SJCRH30 (cell line): ENCODE results near the gene DNAJC28. TPM values are rescaled to one million over a fixed set of nuclear protein-coding genes. Genes with fewer than 3 reads are reported as not detected.
A peak's percentile ranks its signal among the peaks of the same experiment; 100 is the strongest.
"Not testable (repeated sequence)": the region's sequence is repeated elsewhere in the genome, so short reads cannot be mapped to it uniquely, and the experiment has no call there.

Experiments
- DNase-seq, 2 experiments: peaks; one replicate each; pipeline ENCODE4 v3.0.0-alpha.2; 2015 to 2020
- H3K27ac ChIP-seq: fragments of 250-450 bp; sonication (Bioruptor Pico); 2 replicates; pipeline ENCODE4 v1.5.1; 2020; ENCODE audit warnings: mild to moderate bottlenecking, moderate library complexity
- H3K27me3 ChIP-seq: fragments of 250-450 bp; sonication (Bioruptor Pico); 2 replicates; pipeline ENCODE4 v1.5.1; 2020; ENCODE audit warnings: mild to moderate bottlenecking, moderate library complexity
- H3K36me3 ChIP-seq: fragments of 250-450 bp; sonication (Bioruptor Pico); 2 replicates; pipeline ENCODE4 v1.5.1; 2020; ENCODE audit warnings: mild to moderate bottlenecking, moderate library complexity
- H3K4me1 ChIP-seq: fragments of 250-450 bp; sonication (Bioruptor Pico); 2 replicates; pipeline ENCODE4 v1.5.1; 2020; ENCODE audit warnings: mild to moderate bottlenecking, moderate library complexity
- H3K4me3 ChIP-seq: fragments of 250-450 bp; sonication (Bioruptor Pico); 2 replicates; pipeline ENCODE4 v1.5.1; 2020; ENCODE audit warnings: mild to moderate bottlenecking, moderate library complexity
- H3K9me3 ChIP-seq: fragments of 250-450 bp; sonication (Bioruptor Pico); replicated peaks from 2 replicates; pipeline ENCODE4 v1.5.1; 2020; ENCODE audit warnings: mild to moderate bottlenecking, moderate library complexity
- total RNA-seq: library from RNA; depleted of rRNA; stranded (reverse); fragments of >200 nt; shearing (Covaris generic); gene quantifications from 2 replicates; pipeline ENCODE4 v1.2.3, GENCODE V29; 2014; rRNA removed

The DNAJC28 gene, protein sequence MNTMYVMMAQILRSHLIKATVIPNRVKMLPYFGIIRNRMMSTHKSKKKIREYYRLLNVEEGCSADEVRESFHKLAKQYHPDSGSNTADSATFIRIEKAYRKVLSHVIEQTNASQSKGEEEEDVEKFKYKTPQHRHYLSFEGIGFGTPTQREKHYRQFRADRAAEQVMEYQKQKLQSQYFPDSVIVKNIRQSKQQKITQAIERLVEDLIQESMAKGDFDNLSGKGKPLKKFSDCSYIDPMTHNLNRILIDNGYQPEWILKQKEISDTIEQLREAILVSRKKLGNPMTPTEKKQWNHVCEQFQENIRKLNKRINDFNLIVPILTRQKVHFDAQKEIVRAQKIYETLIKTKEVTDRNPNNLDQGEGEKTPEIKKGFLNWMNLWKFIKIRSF
- total RNA-seq: 1.6 and 2.0 TPM in 2 replicates

DNA sequence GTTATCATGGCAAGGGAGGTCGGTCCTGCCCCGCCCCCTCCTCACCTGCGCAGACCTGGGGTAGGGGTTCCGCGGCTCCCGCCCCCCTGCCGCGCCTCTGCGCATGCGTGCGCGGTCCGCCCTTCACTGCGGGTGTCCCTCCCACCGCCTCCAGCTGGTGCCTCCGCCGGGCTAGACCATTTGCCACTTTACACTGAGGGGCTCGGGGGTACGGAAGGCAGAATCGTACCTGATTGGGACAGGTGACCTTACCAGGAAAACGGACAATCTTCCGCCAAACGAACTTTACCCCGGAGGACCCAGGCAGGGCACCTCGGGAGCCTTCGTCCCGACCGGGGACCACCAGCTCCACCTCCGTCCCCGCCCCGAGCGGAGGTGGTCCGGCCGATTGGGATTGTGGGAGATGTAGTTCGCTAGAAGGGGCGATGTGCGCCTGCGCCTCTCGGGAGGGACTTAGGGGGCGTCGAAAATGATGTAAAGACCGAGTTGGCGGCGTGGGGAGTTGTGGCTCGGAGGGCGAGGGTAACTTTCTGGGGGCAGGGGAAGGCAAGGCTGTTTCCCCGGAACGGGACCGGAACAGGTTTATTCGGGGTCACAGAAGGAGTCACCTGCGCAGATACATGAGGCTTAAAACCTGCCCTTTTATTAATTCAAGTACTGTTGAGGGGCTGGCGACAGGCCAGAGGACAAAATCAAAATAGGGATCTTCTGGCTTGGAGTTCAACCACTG, at the start of gene DNAJC28:
TSS of gene DNAJC28 (minus strand) at position 344 of the 730 bp plus-strand sequence. CDS start 2,323 bp downstream, outside the sequence.
- no peaks in the 10 kb centered on the region for H3K9me3 ChIP-seq
- peak within 1 kb of the TSS; percentile 94 for H3K4me3 ChIP-seq
- H3K36me3 ChIP-seq: no peaks in the 10 kb centered on the region
- H3K27ac ChIP-seq: peak within 1 kb of the TSS; percentile 45
- H3K4me1 ChIP-seq: no peaks in the 10 kb centered on the region
- no peaks in the 10 kb centered on the region for H3K27me3 ChIP-seq
- peak; percentile 97 to 98 for DNase-seq

DNA sequence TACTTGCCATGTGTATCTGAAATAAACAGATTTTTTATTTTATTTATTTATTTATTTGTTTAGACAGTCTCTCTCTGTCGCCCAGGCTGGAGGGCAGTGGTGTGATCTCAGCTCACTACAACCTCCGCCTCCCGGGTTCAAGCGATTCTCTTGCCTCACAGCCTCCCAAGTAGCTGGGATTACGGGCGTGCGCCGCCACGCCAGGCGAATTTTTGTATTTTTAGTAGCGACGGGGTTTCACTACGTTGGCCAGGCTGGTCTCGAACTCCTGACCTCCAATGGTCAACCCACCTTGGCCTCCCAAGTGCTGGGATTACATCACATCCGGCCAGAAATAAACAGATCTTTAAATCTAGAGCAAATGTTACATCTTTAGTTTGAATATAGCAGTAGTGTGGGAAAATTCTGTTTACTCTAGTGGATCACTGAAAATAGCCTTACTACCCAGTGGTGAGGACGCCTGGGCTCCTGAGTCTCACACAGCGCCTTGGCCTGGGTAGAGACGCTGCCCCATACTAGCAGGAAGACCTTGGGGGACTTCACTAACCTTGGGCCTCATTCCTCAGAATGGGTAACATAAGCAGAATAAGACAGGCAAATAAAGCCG, 49.7 kb upstream of the DNAJC28 start:
- Histone ChIP-seq H3K4me3 (peak overlapping the region; percentile 90), H3K27me3 (no peaks in the 10 kb centered on the region), H3K36me3 (peaks cover 40% of the 10 kb centered on the region), H3K27ac (peak overlapping the region; percentile 99), H3K9me3 (no peaks in the 10 kb centered on the region), H3K4me1 (peaks cover 11% of the 10 kb centered on the region)
- peak; percentile 20 to 47 for DNase-seq

DNA sequence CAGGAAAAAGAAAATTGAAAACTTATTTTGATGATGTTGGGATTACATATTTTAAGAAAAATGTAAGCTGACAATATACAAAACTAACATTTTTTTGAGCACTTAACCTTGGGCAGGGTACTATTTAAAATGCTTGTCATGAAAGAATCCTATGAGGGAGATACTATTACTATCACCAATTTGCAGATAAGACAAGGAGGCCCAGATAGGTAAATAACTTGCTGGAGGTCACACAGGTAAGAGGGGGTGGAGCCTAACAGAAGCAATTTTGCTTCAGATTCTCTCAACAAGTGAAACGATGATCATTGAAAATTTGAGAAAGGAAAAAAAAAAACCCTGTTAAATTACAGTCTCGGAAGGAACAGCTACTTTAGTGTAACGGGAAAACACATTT, 49.2 kb upstream of the DNAJC28 start:
- DNase-seq: no peak
- Histone ChIP-seq H3K9me3 (no peaks in the 10 kb centered on the region), H3K4me3 (peak overlapping the region; percentile 90), H3K27ac (no peak overlapping the region), H3K27me3 (no peaks in the 10 kb centered on the region), H3K4me1 (peaks cover 8% of the 10 kb centered on the region), H3K36me3 (peaks cover 40% of the 10 kb centered on the region)

DNA sequence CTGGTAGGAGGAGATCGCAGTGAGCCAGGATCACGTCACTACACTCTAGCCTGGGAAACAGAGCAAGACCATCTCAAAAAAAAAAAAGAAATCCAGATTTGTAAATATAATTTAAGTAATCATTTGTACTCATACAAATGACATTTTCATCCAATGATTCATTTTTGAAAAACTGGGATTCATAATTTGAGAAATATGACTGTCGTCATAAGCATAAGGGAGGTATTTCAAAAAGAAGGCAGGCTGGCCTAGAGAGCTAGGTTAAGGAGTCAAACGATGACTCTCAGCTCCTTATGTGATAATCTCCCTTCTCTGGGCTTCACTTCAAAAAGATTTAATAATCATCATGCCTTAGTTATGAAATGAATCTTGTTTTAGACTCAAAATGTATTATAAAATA, 48.1 kb upstream of the DNAJC28 start:
- DNase-seq: no peak
- H3K36me3 ChIP-seq: peaks cover 47% of the 10 kb centered on the region
- no peaks in the 10 kb centered on the region for H3K27me3 ChIP-seq
- H3K4me1 ChIP-seq: peaks cover 2% of the 10 kb centered on the region; the same call in 1 of the 2 replicates
- no peak overlapping the region for H3K4me3 ChIP-seq
- H3K27ac ChIP-seq: no peak overlapping the region
- H3K9me3 ChIP-seq: no peaks in the 10 kb centered on the region

DNA sequence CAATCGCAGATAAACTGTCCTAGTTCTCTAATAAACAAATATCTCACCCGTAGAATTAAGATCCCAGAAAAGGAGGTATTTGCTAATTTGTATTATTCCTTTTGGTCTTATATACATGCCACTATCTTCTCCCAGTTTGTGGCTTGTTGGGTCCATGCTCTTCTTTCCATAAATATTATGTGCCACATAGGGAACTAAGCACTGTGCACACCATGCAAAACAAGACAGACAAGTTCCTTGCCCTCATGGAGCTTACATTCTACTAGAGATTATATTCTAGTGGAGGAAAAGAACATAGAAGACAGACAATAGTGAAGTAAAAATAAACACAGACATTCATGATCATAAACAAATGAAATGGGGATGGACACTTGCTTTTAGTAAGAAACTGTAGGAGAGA, 45.7 kb upstream of the DNAJC28 start:
- Histone ChIP-seq H3K4me3 (no peak overlapping the region), H3K27me3 (no peaks in the 10 kb centered on the region), H3K27ac (no peak overlapping the region), H3K9me3 (no peaks in the 10 kb centered on the region), H3K36me3 (peaks cover 67% of the 10 kb centered on the region), H3K4me1 (peaks cover 2% of the 10 kb centered on the region; the same call in 1 of the 2 replicates)
- DNase-seq: no peak

DNA sequence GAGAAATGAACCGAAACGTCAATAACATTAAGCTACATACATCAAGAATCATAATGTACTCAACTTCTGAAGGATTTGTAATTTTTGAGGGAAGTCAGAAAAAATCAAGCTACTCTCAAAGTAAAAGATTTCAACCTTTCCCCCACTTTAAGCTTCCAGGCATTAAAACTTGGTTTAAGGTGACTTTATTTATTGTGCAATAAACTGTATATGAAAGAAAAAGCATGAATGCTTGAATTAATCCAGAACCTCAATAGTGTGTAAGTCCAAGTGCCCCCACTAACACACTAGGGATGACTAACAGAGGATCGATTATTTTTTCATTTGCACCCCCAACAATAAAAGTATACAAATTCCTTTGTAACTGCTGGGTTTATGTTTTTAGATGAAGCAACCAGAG, 39.5 kb upstream of the DNAJC28 start:
- H3K36me3 ChIP-seq: peaks cover 93% of the 10 kb centered on the region
- no peaks in the 10 kb centered on the region for H3K9me3 ChIP-seq

DNA sequence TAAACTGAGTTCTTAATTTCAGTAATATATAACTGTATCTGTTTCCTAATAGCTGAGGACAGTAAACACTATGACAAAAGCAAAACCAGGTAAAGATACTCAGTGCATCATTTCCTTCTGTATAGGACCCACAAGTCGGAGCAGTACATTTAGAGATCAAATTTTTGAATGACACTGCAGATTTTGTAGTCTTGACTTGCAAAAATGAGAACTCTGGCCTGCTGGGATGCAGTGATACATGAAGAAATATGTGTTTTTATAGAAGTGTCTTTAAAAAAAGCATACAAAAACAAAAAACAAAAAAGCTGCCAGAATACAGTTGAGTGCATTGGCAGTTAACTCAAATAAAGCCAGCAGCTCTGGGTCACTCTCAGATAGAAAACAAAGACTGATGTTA, 31.4 kb upstream of the DNAJC28 start:
- no peaks in the 10 kb centered on the region for H3K9me3 ChIP-seq
- no peak overlapping the region for H3K4me3 ChIP-seq
- DNase-seq: no peak
- no peaks in the 10 kb centered on the region for H3K4me1 ChIP-seq
- no peak overlapping the region for H3K27ac ChIP-seq
- peaks cover 71% of the 10 kb centered on the region for H3K36me3 ChIP-seq
- H3K27me3 ChIP-seq: no peaks in the 10 kb centered on the region

More for the DNA sequence above, 39.5 kb upstream of the DNAJC28 start:
- no peak for DNase-seq
- H3K4me3 ChIP-seq: no peak overlapping the region
- no peaks in the 10 kb centered on the region for H3K27me3 ChIP-seq
- H3K27ac ChIP-seq: no peak overlapping the region
- no peaks in the 10 kb centered on the region for H3K4me1 ChIP-seq

DNA sequence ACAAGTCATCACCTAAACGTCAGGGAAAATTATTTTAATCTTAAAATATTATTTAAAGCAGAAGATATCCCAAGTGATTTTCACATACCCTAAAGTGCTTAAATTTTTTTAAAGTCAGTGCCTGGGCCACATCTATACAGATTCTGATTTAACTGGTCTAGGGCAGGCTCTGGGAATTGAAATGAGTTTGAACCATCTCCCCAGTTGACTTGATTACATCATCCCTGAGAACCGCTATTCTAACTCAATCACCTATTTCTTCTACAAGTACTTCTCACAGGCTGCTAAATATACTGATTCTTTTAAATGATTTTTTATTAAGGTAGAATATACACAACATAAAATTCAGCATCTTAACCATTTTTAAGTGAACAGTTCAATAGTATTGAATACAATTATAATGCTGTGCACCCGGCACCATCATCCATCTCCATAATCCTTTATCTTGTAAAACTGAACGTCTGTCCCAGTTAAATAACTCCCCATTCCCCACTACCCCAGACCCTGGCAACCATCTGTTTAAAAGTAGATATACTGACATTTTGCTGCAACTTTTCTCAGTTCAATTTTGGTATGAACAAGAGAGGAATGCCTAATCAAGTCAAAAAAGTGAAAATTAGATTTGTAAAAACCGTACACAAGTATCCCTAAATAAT, 30.9 kb upstream of the DNAJC28 start:
- H3K9me3 ChIP-seq: no peaks in the 10 kb centered on the region
- H3K36me3 ChIP-seq: peaks cover 71% of the 10 kb centered on the region
- H3K4me3 ChIP-seq: no peak overlapping the region
- H3K27ac ChIP-seq: no peak overlapping the region
- no peak for DNase-seq
- no peaks in the 10 kb centered on the region for H3K27me3 ChIP-seq
- H3K4me1 ChIP-seq: no peaks in the 10 kb centered on the region

DNA sequence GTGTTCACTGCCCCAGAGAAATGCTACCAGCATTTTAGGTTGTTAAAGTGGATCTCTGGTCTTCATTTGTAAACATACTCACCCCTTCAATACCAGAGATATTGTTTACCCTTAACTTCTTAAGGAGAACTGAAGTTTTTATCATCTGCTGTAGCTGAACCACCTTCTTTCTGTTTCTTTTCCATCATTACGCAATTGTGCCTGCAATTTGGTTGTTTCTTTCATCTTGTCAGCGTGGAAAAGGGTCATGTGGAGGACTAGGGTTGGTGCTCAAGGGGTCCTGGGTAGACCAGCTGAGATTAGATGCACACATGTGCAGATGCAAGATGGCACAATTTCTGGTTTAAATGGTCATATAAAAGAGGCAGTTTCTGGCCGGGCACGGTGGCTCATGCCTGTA, 27.4 kb upstream of the DNAJC28 start:
- H3K9me3 ChIP-seq: no peaks in the 10 kb centered on the region
- H3K27me3 ChIP-seq: no peaks in the 10 kb centered on the region
- no peaks in the 10 kb centered on the region for H3K4me1 ChIP-seq
- no peak overlapping the region for H3K4me3 ChIP-seq
- no peak overlapping the region for H3K27ac ChIP-seq
- H3K36me3 ChIP-seq: peaks cover 75% of the 10 kb centered on the region
- no peak for DNase-seq

DNA sequence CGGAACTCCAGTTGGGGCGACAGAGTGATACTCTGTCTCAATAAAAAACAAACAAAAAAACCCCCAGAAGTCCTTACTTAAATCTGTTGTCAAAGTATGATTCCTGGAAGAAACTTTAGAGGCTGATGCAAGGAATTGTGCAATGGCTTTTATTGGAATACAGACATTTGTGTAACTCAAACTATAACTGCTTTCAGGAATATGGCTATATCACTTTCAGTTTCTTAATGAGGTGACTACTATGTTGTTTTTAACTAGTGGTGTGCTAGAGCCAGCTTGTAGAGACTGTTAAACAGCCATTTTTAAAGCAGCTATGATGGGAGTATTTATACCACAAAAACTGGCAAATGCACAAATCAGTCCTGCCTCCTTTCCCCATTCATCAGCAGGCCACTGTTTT, 22.7 kb upstream of the DNAJC28 start:
- DNase-seq: no peak

DNA sequence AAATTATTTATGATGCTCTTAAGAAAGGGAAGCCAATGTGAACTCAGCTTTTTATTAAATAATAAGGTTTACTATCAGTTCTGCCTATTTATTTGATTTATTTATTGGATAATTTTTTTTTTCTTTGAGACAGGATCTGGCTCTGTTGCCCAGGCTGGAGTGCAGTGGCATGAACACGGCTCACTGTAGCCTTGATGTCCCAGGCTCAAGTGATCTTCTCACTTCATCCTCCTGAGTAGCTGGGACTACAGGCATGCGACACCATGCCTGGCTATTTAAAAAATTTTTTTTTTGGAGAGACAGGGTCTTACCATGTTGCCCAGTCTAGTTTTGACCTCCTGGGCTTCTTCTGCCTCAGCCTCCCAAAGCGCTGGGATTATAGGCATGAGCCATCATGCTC, 21.0 kb upstream of the DNAJC28 start:
- Histone ChIP-seq H3K27ac (no peak overlapping the region), H3K9me3 (no peaks in the 10 kb centered on the region), H3K4me3 (no peak overlapping the region), H3K27me3 (no peaks in the 10 kb centered on the region), H3K36me3 (peaks cover 95% of the 10 kb centered on the region), H3K4me1 (no peaks in the 10 kb centered on the region)
- no peak for DNase-seq

More for the DNA sequence above, 22.7 kb upstream of the DNAJC28 start:
- Histone ChIP-seq H3K27me3 (no peaks in the 10 kb centered on the region), H3K4me3 (no peak overlapping the region), H3K9me3 (no peaks in the 10 kb centered on the region), H3K4me1 (no peaks in the 10 kb centered on the region), H3K27ac (no peak overlapping the region), H3K36me3 (peaks cover 93% of the 10 kb centered on the region)

DNA sequence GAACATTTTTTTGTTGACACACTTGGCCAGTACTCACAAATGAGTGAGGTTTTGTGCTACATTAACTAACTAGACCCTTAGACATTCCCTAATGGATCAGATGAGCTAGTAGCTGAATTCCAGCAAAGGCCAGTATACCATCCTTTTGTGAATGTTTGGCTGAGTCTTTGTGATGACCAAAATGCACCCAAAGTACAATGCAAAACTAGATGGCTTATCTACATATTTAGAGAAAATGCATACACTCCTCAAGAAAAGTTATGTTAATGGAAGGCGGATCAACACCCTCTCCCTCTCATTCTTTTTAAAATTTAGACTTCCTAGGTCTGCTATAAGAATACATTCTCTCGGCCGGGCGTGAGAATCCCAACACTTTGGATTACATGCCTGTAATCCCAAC, 20.1 kb upstream of the DNAJC28 start:
- peaks cover 95% of the 10 kb centered on the region for H3K36me3 ChIP-seq
- H3K9me3 ChIP-seq: no peaks in the 10 kb centered on the region
- no peak for DNase-seq
- no peaks in the 10 kb centered on the region for H3K27me3 ChIP-seq
- H3K4me3 ChIP-seq: no peak overlapping the region
- no peaks in the 10 kb centered on the region for H3K4me1 ChIP-seq
- no peak overlapping the region for H3K27ac ChIP-seq

DNA sequence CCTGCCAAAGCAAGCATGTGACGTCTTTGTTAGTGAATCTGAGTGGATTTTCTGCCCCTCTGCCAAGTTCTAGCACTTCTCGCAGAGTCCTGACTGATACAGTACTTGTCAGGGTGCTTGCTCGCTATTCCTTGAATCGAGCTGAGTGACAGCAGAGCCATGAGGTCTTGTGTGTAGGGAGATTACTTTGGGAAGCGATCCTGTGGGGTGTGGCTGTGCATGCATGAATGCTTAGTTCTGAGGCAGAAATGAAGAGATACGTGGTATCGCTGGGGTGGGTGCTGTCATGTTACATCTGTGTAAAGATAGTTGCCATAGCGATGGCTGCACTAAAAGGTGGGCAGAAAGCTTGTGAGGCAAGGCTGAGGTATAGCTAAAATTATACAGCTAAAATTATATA, 19.3 kb upstream of the DNAJC28 start:
- Histone ChIP-seq H3K9me3 (no peaks in the 10 kb centered on the region), H3K4me1 (no peaks in the 10 kb centered on the region), H3K4me3 (no peak overlapping the region), H3K27me3 (no peaks in the 10 kb centered on the region), H3K27ac (no peak overlapping the region), H3K36me3 (peaks cover 92% of the 10 kb centered on the region)
- DNase-seq: no peak

DNA sequence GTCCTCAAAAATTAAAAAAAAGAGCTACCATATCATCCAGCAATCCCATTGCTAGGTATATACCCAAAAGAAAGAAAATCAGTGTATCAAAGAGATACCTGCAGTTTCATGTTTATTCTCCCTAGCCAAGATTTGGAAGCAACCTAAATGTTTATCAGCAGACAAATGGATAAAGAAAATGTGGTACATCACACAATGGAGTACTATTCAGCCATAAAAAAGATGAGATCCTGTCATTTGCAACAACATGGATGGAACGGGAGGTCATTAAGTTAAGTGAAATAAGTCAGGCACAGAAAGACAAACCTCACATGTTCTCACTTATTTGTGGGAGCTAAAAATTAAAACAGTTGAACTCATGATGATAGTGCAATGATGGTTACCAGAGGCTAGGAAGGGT, 15.5 kb upstream of the DNAJC28 start:
- DNase-seq, H3K27ac ChIP-seq, H3K4me3 ChIP-seq, H3K9me3 ChIP-seq, H3K4me1 ChIP-seq, H3K27me3 ChIP-seq: not testable (repeated sequence)
- peaks cover 72% of the 10 kb centered on the region for H3K36me3 ChIP-seq

DNA sequence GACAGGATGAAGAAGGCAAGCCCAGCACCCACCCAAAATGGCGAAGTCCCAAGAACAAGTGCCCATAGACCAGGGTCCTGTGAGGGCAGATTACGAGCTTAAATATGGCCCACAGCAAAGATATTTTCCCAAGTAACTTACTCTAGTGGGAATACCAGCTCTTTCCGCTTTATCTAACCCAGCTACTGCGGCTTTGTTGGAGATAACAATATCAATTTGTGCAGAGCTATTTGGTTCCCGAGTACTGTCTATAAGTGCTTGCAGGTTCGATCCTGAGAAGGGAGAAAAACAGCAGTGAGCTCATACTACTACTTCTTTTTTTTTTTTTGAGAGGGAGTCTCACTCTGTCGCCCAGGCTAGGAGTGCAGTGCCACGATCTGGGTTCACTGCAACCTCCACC, 14.3 kb upstream of the DNAJC28 start:
- peaks cover 65% of the 10 kb centered on the region for H3K36me3 ChIP-seq
- no peak overlapping the region for H3K27ac ChIP-seq
- DNase-seq: no peak
- H3K27me3 ChIP-seq: no peaks in the 10 kb centered on the region
- no peaks in the 10 kb centered on the region for H3K9me3 ChIP-seq
- H3K4me1 ChIP-seq: no peaks in the 10 kb centered on the region
- H3K4me3 ChIP-seq: no peak overlapping the region
